Measurements from ENCODE around the gene COX10. TPM values are rescaled to one million over a fixed set of nuclear protein-coding genes. Genes with fewer than 3 reads are reported as not detected.
A peak's percentile ranks its signal among the peaks of the same experiment; 100 is the strongest.

The COX10 gene
- total RNA-seq, 4 donors from 2014 or later, result 12.6 to 22.8 (median 15.6) TPM

GRCh38 chr17:14206891-14207290 lies 137.6 kb downstream of the COX10 start:
- 96% methylated on average over 29 of the region's 29 CpGs for WGBS, 2 donors
- H3K36me3 ChIP-seq, result peaks cover 0 to 65% (median 0%) of the 10 kb centered on the region in 3 donors
- no peak overlapping the region for H3K4me3 ChIP-seq
- TF ChIP-seq, protein P1, sequence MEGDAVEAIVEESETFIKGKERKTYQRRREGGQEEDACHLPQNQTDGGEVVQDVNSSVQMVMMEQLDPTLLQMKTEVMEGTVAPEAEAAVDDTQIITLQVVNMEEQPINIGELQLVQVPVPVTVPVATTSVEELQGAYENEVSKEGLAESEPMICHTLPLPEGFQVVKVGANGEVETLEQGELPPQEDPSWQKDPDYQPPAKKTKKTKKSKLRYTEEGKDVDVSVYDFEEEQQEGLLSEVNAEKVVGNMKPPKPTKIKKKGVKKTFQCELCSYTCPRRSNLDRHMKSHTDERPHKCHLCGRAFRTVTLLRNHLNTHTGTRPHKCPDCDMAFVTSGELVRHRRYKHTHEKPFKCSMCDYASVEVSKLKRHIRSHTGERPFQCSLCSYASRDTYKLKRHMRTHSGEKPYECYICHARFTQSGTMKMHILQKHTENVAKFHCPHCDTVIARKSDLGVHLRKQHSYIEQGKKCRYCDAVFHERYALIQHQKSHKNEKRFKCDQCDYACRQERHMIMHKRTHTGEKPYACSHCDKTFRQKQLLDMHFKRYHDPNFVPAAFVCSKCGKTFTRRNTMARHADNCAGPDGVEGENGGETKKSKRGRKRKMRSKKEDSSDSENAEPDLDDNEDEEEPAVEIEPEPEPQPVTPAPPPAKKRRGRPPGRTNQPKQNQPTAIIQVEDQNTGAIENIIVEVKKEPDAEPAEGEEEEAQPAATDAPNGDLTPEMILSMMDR (IDR thresholded peaks at IDR 0.05), result no peak
- no peak for TF ChIP-seq POLR2A (IDR thresholded peaks at IDR 0.05)
- no peak for TF ChIP-seq EP300 (IDR thresholded peaks at IDR 0.05)
- H3K27me3 ChIP-seq, result no peaks in the 10 kb centered on the region
- no peaks in the 10 kb centered on the region for H3K9me3 ChIP-seq
- H3K4me1 ChIP-seq, result no peaks in the 10 kb centered on the region
- no peak overlapping the region for H3K27ac ChIP-seq
- DNase-seq (ENCODE audit: low spot score in 2 of 2), result no peak

GRCh38 chr17:14207791-14208190 lies 138.5 kb downstream of the COX10 start:
- Histone ChIP-seq H3K4me1 (no peaks in the 10 kb centered on the region), H3K27me3 (no peaks in the 10 kb centered on the region), H3K9me3 (no peaks in the 10 kb centered on the region), H3K4me3 (no peak overlapping the region), H3K27ac (no peak overlapping the region), H3K36me3 (peaks cover 0 to 72% (median 0%) of the 10 kb centered on the region in 3 donors)
- DNase-seq (ENCODE audit: low spot score in 2 of 2), result no peak
- WGBS, 2 donors, result 97 to 99% methylated on average over 5 of the region's 5 CpGs
- no peak for TF ChIP-seq EP300 (IDR thresholded peaks at IDR 0.05)
- TF ChIP-seq, protein P1 (IDR thresholded peaks at IDR 0.05), result no peak
- TF ChIP-seq POLR2A (IDR thresholded peaks at IDR 0.05), result no peak

DNA sequence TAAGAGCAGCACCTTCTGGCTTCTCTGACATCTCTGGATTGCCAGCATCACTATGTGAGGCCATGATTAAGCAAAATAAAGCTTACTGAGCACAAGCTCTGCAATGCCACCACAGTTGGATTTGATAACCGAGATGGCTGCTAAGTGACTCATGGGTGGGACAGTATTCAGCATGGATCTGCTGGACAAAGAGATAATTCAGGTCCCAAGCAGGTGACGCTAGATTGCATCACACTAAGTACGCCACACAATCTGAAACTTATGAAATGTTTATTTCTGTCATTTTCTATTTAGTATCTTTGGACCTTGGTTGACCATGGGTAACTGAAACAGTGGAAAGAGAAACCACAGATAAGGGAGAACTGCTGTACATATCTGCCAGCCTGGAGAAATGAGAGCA lies 139.9 kb downstream of the COX10 start:
- H3K9me3 ChIP-seq, result no peaks in the 10 kb centered on the region
- H3K4me1 ChIP-seq, result no peaks in the 10 kb centered on the region
- H3K36me3 ChIP-seq, result peaks cover 0 to 72% (median 0%) of the 10 kb centered on the region in 3 donors
- no peaks in the 10 kb centered on the region for H3K27me3 ChIP-seq
- H3K27ac ChIP-seq, result no peak overlapping the region
- TF ChIP-seq POLR2A (IDR thresholded peaks at IDR 0.05) (no peak), EP300 (IDR thresholded peaks at IDR 0.05) (no peak)
- TF ChIP-seq, protein P1 (IDR thresholded peaks at IDR 0.05), result no peak
- H3K4me3 ChIP-seq, result no peak overlapping the region
- 85 to 88% methylated on average over 3 of the region's 3 CpGs for WGBS, 2 donors
- DNase-seq (ENCODE audit: low spot score in 2 of 2), result no peak

GRCh38 chr17:14211246-14211645 lies 141.9 kb downstream of the COX10 start:
- WGBS, 2 donors, result 89 to 92% methylated on average over 4 of the region's 4 CpGs
- H3K4me3 ChIP-seq, result no peak overlapping the region
- TF ChIP-seq, protein P1 (IDR thresholded peaks at IDR 0.05), result no peak
- TF ChIP-seq EP300 (IDR thresholded peaks at IDR 0.05) (no peak), POLR2A (IDR thresholded peaks at IDR 0.05) (no peak)
- no peaks in the 10 kb centered on the region for H3K9me3 ChIP-seq
- H3K4me1 ChIP-seq, result no peaks in the 10 kb centered on the region
- H3K36me3 ChIP-seq, result peaks cover 0 to 59% (median 0%) of the 10 kb centered on the region in 3 donors
- DNase-seq (ENCODE audit: low spot score in 2 of 2), result no peak
- no peaks in the 10 kb centered on the region for H3K27me3 ChIP-seq
- no peak overlapping the region for H3K27ac ChIP-seq

GRCh38 chr17:14211801-14212200 lies 142.5 kb downstream of the COX10 start:
- no peak overlapping the region for H3K27ac ChIP-seq
- peaks cover 0 to 53% (median 0%) of the 10 kb centered on the region in 3 donors for H3K36me3 ChIP-seq
- H3K27me3 ChIP-seq, result no peaks in the 10 kb centered on the region
- TF ChIP-seq POLR2A (IDR thresholded peaks at IDR 0.05), result no peak
- no peak for TF ChIP-seq EP300 (IDR thresholded peaks at IDR 0.05)
- TF ChIP-seq, protein P1 (IDR thresholded peaks at IDR 0.05), result peak in 3 of 5 experiments; percentile 14 to 21 (median 17)
- 58 to 62% methylated on average over 17 of the region's 17 CpGs for WGBS, 2 donors
- H3K9me3 ChIP-seq, result no peaks in the 10 kb centered on the region
- no peak overlapping the region for H3K4me3 ChIP-seq
- H3K4me1 ChIP-seq, result no peaks in the 10 kb centered on the region
- no peak for DNase-seq (ENCODE audit: low spot score in 2 of 2)

Data from tibial nerve (tissue), 4 donors.